UCSD-AML1 (cell line): ENCODE measurements around the gene LDB2.

Source experiments
- DNase-seq: peaks from one replicate; lab custom pipeline; 2025; ENCODE audit not compliant: unreplicated experiment; lab: John Stamatoyannopoulos, UW

The LDB2 gene

DNA sequence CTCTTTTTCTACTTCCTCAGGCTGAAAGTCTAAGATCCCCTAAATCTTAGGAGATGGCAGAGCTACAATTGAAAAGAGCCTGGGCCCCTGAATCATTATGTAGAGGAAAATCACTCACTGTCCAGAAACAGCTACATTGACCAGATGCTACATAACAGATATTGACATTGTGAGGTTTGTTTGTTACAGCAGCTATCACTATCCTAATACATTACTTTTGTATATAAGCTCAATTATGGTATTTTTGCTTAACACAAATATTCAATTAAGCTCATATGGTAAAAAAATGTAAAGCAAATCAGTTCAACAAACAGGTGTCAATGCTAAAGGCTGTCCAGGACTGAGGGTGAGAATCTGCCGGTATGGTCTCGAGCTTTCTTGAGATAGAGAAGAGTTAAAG lies 89.4 kb downstream of the LDB2 start:
- DNase-seq = no peak

DNA sequence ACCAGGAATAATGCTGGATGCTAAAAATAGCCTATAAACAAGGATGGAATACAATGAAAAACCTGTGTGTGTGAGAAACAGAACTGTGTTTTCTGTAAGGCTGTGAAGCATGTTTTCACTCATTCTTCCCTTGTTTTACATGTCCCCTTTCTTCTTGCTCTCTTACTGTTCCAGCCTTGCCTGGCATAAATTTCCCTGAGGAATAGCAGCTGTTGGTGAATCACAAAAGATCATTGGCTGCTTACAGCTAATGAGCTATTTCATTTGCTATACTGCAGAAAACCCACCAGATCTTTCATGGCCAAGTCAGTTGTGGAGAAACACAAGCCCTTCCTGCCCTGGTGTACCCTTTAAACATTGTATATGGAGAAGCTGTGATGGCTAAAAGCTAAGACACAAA lies 91.1 kb downstream of the LDB2 start:
- no peak for DNase-seq

GRCh38 chr4:16804581-16804980 lies 93.9 kb downstream of the LDB2 start:
- no peak for DNase-seq

GRCh38 chr4:16802044-16802443 lies 96.4 kb downstream of the LDB2 start:
- DNase-seq = no peak

DNA sequence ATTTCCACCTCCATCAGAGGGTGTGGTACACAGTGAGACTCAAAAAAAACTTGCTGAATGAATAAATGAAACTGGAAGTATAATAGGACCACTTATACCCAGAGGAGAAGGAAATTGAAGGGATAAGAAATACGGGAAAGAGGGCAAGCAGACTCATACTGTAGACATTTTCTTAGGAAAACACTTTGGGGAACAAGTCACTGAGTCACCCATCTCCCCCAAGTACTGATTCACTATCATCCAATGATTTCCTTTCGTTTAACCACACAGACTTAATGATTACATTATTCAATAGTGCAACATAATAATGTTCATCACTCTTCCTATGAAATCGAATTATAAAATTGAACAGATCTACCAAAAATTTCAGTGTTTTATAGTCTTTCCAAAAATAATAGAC lies 97.1 kb downstream of the LDB2 start:
- no peak for DNase-seq

- DNase-seq = peak; percentile 31
Observed at GRCh38 chr4:16794816-16795445, 103.5 kb downstream of the LDB2 start.

- DNase-seq = no peak
Observed at GRCh38 chr4:16791460-16791859, 107.0 kb downstream of the LDB2 start.

DNA sequence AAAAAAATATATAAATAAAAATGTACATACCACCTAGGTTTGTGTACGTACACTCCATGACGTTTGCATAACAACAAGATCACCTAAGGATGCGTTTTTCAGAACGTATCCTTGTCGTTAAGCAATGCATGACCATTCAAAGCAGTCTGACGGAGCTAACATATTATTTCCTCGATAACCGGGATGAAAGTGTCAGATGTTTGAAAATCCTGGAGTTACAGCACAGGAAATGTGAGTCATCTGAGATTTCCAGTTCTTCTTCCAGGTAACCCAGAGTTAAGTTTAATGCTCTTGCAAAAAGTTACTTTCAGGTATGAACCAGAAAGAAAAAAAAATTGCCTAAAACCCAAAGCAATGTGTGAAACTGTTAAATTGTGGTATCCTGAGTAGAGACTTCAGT lies 107.9 kb downstream of the LDB2 start:
- no peak for DNase-seq

GRCh38 chr4:16788868-16789267 lies 109.6 kb downstream of the LDB2 start:
- no peak for DNase-seq

- no peak for DNase-seq
Observed at GRCh38 chr4:16785793-16786527, 112.5 kb downstream of the LDB2 start.

GRCh38 chr4:16783119-16783518 lies 115.3 kb downstream of the LDB2 start:
- DNase-seq = no peak

GRCh38 chr4:16779028-16779675 lies 119.3 kb downstream of the LDB2 start:
- DNase-seq = no peak

GRCh38 chr4:16777726-16778125 lies 120.7 kb downstream of the LDB2 start:
- no peak for DNase-seq

- DNase-seq = no peak
Observed at GRCh38 chr4:16775411-16776154, 122.9 kb downstream of the LDB2 start.

DNA sequence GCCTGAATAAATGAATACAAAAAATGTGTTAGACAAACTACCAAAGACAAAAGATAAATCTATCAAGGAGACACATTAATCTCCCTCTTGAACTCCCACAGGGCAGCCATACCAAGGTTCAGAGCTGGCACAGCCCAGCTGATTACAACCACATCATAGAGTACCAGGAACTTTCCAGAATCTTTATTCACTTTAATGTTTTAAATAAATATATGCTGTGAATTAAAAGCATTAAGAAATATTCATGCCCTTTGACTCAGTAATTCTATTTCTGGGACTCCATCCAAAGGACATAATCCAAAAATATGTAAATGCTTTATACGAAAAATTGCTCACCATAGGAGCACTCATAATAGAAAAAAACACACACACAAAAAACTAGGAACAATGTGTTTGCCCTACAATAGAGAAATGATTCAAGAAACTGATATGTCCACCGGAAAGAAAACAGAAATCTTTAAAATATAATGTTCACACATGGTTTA lies 126.0 kb downstream of the LDB2 start:
- DNase-seq = no peak

- DNase-seq = no peak
Observed at GRCh38 chr4:16770710-16771285, 127.6 kb downstream of the LDB2 start.

- no peak for DNase-seq
Observed at GRCh38 chr4:16767861-16768260, 130.6 kb downstream of the LDB2 start.

GRCh38 chr4:16767251-16767650 lies 131.2 kb downstream of the LDB2 start:
- DNase-seq = no peak

GRCh38 chr4:16765546-16765945 lies 132.9 kb downstream of the LDB2 start:
- no peak for DNase-seq

- no peak for DNase-seq
Observed at GRCh38 chr4:16764622-16765021, 133.8 kb downstream of the LDB2 start.
